HG03095 (cell line): ENCODE results near the gene TMEM8B.
"Not testable (repeated sequence)": the region's sequence is repeated elsewhere in the genome, so short reads cannot be mapped to it uniquely, and the experiment has no call there.

ENCODE experiments used
- ATAC-seq: cut with Tn5 transposase; IDR thresholded peaks from one replicate; pipeline ENCODE4 v1.9.1; 2021; ENCODE audit warnings: moderate library complexity; ENCODE audit not compliant: unreplicated experiment

The TMEM8B gene

GRCh38 chr9:35861161-35861897 is 32.3 kb downstream of the TMEM8B start:
- no peak for ATAC-seq

DNA sequence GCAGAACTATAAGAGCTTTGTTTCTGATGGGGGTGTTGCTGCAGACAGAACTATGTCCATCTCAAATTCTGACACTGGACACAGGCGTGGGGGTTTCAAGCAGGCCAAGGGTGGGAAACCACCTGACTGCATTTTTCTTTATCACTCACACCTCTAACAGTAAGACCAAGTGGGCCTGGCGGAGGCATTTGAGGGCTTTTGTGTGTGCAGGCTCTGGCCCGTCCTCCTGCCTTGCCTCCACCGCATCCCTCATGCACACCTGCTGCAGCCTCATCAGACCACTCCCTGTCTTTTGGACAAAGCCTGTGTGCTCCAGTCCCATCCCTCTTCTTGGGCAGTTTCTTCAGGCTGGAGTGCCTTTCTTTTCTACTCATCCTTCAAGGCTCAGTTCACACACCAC is 33.3 kb downstream of the TMEM8B start:
- ATAC-seq: no peak

DNA sequence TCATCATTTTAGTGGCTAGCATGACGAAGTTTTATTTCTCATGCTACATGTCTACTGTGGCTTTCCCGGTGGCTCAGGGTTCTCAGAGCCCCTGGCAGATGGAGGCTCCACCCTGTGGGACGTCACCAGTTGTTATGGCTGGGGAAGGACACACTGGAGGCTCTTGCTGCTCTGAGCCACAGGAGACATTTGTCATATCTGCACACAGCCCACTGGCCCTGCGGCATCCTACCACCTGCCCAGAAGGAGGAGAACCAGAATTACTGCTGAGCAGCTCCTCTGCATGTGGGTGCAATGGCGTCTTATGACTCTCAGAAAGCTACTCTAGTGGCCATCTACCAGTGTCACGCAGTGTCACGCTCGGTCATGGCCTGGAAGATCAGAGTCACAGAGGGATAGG is 34.6 kb downstream of the TMEM8B start:
- ATAC-seq: no peak

- ATAC-seq: no peak
Observed at GRCh38 chr9:35864695-35865255, 35.7 kb downstream of the TMEM8B start.

DNA sequence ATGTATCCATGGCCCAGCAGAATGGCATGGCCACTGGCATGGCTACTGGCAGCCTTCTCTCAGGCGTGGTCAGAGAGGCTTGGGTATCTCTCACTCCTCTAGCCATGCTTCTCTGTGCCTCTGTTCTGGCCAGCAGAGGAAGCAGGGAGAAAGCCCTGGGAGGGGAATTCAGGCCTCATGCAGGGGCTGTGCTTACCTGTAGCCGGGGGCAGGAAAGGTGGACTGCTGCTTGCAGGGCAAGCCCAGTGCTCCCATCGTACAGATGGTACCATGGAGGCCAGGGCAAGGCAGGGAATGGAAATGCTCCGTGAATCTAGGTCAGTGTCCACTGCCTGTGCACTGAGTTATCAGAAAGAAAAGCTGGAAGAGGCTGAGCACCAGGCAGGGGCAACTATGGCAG is 38.5 kb downstream of the TMEM8B start:
- no peak for ATAC-seq

DNA sequence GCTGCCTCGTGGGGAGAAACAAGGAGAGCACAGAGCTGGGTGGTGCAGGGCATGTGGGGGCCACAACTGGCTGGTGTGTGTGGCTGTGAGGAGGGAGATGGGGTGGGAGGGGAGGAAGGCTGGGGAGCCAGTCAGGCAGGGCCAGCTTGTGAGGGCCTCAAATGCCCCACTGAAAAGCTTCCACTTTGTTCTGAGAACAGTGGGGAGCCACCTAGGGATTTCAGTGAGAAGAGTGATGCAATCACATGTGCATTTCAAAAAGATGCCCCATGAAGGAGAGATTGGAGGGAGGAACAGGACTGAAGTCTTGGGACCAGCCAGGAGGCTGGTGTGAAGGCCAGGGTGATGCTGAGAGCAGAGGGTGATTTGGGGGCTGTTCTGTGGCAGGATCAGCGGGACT is 39.9 kb downstream of the TMEM8B start:
- ATAC-seq: no peak

GRCh38 chr9:35869621-35870216 is 40.7 kb downstream of the TMEM8B start:
- no peak for ATAC-seq

GRCh38 chr9:35870351-35870923 is 41.4 kb downstream of the TMEM8B start, which contains the start of gene OR13J1:
Gene OR13J1 (minus strand): TSS chr9:35870401. CDS start chr9:35870401, 0 bp downstream.
- ATAC-seq: no peak

DNA sequence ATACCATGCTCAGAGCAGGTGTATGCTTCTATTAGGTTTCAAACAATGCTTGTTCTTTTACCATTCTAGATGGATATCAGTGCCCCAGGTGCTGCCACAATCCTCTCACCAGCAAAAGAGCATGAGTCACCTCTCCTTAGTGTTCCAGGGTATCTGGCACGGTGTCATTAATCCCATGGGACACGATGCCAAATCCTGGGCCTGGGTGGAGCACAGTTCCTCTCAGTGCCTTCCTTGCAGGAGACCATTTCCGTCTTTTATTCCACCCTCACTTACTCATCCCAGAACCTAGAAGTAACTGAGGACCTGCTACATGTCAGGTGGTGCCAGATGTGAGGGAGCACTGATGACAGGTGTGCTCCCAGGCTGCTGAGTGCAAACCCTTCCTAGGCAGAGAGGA is 42.5 kb downstream of the TMEM8B start:
- no peak for ATAC-seq

DNA sequence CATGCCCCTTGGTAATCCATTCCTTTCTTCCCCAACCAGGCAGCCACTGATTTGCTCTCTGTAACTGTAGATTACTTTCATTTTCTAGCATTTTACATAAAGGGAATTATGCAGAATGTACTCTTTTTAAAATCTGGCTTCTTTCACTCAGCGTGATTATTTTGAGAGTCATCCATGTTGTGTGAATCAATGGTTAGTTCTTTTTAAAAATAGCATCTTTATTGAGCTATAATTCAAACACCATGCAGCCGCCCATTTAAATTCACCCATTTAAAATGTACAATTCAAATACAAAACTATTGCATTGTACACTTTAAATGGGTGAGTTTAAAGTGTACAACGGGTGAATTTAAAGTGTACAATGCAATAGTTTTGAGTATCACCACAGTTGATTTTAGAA is 43.5 kb downstream of the TMEM8B start:
- no peak for ATAC-seq

- ATAC-seq: no peak
Observed at GRCh38 chr9:35882263-35882848, 53.3 kb downstream of the TMEM8B start.

DNA sequence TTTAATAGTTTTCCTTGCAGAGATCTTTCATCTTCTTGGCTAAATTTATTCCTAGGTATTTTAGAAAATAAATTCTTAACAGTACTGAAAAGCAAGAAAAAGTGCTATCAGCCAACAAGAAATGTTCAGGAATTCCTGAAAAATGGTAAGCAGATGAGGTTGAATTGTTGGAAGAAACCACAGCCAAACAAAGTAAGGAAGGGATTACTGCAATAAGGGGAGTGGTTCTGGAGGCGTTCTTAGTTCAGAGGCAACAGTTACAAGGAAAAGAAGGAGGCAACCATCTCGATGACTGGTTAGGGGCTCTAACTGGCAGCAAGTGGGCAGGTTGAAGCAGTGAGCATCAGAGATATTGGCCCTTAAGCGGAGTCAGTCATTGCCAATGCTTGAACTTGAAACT is 54.0 kb downstream of the TMEM8B start:
- no peak for ATAC-seq

- not testable (repeated sequence) for ATAC-seq
Observed at GRCh38 chr9:35884908-35885307, 55.9 kb downstream of the TMEM8B start.

GRCh38 chr9:35891646-35892045 is 62.6 kb downstream of the TMEM8B start:
- no peak for ATAC-seq

- no peak for ATAC-seq
Observed at GRCh38 chr9:35892051-35892450, 63.0 kb downstream of the TMEM8B start.

- no peak for ATAC-seq
Observed at GRCh38 chr9:35896570-35896969, 67.5 kb downstream of the TMEM8B start.

GRCh38 chr9:35897376-35898099 is 68.5 kb downstream of the TMEM8B start:
- ATAC-seq: not testable (repeated sequence)

- no peak for ATAC-seq
Observed at GRCh38 chr9:35898337-35898736, 69.3 kb downstream of the TMEM8B start.

GRCh38 chr9:35899021-35899420 is 70.0 kb downstream of the TMEM8B start:
- no peak for ATAC-seq

DNA sequence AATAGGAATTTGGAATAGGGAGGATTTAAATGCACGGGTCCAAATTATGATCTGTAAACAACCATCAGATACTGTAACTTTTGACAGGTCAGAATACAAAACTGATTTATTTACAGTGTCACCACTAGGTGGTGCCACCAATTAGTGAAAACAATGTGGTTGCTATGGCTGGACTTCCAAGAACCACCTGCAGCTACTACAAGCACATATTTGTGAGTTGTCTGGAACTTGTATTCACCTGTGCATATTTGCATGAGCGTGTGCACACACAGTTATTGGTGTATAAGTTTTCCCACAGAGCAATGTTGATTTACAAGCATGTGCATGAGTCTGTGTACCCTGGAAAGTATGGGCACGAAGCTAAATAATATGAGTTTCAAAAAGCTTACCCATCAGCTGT is 74.0 kb downstream of the TMEM8B start:
- ATAC-seq: no peak

GRCh38 chr9:35904338-35904737 is 75.3 kb downstream of the TMEM8B start:
- no peak for ATAC-seq
